CD4-positive, alpha-beta T cell treated with Interferon gamma for 1 hour (primary cell): ENCODE results near the gene NEUROG3.
"Not testable (repeated sequence)": the region's sequence is repeated elsewhere in the genome, so short reads cannot be mapped to it uniquely, and the experiment has no call there.

Experiments used
- DNase-seq: peaks from one replicate; pipeline ENCODE4 v3.0.0-alpha.2; 2020

NEUROG3 gene

DNA sequence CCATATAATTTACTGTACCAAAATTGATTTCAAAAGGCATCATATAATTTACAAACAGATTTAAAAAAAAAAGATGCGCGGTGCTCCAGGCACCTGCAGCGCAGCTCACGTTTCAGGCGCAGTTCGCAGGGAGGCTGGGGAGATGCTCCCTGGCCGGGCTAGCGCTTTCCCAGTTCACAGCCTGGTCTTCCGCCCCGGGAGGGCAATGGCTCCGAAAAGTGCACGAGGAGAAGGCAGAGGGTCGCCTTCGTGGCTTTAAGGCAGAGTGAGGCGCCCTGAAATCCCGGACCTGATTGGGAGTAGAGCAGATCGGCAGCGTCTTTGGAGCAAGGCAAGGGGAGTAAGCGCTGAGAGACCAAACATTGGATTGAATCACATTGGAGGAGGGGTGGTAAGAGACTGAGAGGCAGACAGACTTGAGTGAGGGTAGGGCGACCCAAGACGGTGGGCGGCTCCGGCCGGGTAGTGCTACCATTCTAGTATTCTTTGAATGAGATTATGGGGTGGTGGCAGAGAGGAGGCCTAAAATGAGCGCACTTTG lies 1.5 kb downstream of the NEUROG3 start:
- DNase-seq, result no peak

DNA sequence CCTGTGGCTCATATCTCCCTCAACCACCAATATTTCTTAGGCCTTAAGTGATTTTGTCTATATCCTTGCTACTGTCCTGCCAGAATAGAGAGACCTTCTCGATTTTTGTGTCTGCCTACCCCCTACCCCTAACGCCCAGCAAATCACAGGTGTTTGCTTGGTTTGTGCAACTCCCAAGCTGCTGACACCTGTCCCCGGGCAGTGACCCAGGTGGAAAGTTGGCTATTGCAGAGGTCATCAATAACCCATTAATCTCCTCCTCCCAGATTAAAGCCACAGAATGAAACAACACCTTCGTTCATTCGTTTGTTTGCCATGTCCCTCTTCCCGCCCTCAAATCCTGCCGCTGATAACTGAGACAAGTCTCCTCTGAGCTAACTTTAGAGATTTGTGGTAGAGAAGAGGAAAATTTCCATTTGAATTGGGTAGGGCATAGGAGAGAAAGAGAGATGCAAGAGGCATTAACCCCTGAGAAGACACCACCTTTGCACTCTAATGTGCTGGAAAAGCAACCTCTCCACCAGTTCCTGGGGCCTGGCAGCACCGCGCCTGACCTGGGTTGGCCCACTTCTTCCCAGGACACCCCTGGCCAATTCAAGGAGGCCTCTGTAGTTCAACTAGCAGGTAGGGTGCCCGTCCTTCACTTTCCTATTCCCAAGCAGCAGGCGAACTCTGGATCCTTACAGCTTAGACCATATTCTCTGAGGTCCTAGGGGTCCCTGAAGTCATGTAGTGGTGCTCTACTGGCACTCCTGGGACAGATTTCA lies 3.0 kb downstream of the NEUROG3 start:
- DNase-seq, result no peak

DNA sequence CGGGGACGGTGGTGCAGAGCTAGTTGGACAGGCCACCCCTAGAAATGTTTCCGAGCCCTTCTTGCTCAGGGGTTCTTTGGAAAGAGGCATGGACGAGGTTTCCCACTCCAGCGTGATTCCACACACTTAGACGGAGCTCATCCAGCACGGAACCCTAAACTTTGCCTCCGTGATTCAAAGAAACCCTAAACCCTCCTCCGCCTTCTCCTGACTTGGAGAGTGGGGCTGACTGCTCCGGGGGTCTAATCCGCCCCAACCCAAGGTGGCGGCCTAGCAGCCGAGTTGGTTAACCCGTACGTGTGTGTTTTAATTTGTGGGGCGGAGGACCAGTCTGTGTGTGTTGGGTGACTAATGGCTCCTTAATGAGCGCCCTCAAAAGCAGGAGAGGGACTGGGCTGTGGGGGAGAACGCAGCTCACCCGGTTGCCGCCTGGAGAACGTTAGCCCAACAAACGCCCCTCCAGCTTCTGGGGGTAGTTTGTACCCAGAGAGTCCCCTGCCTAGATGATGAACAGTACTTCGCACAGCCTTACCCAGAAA lies 3.8 kb downstream of the NEUROG3 start:
- no peak for DNase-seq

DNA sequence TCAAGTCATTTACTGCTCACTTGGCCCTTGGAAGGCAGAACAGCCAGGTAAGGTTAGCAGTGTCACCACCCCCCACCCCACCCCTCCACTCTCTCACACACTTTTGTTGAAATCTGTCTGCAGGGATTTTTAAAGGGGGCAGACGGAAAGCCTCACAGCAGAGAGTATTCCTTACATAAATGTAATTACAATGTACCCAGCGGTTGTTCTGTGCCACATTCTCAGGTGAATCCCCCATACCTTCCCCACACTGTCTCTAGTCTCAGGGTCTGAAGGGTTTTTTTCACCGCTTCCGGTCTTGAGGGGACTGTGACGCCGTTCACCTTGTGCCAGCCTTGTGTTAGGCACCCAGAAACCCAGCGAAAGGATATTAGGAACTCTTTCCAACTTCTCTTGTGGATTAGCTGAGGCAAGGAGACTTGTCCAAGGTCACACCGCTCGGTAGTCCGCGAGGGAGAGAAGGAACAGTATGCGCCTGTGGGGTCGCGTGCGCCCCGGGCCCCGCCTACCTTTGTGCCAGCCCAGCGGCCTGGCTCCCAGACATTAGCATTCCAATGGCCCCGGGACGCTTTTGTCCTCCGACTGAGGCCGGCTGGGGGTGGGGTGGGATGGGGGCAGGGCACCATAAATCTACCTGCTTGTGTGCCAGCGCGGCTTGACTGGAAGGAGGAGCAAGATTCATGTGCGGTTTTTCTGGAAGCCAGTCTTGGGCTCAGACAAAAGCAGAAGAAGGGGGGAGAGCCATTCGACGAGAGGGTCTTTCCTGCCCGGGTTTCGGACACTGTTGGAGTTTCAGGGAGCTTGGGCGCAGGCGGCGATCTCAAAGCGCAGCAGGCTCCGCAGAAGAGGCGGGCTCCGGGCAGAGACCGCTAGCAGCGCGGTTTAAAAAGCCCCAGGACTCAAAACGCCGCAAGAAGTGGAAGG lies 4.5 kb downstream of the NEUROG3 start:
- DNase-seq, result no peak

DNA sequence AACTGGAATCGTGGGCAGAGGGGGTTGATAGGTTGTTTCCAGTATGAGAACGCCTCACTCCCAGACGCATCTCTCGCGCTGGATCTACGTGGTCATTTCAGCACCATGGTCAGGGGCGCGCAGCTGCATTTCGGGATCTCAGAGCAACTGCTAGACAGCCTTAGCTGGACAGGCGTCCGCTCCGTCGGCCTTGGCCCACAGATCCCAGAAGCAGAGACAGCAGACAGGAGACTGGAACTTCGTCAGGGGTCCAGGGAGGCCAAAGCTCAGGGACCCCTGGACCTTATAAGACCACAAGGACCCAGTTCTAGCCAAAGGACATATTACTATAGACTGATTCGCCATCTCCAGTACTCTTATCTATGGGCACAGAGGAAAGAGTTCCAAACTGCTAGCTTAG lies 5.3 kb downstream of the NEUROG3 start:
- DNase-seq, result no peak

DNA sequence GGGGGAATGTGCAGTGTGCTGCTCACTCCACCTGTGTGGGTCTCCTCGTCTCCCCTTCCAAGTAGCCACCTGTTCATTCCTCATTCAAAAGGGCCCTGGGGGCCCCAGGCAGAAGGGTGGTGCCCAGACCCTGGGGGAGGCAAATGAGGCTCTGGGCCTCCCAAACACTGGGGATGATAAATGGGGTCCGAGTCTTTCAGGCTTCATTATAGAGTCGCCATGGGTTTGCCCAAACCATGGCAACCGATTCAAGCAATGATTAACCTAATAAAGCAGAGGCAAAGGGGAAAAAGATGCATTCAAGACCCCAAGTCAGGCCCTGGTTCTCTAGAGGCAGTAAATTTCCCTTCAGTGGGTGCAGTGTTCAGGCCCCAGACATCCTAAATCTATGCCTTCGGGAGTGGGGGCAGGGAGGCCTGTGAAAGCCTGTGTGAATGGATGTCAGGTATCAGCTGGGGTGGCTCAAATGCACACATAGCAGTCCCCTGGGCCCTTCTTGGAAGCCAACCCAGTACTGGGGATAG lies 10.4 kb downstream of the NEUROG3 start:
- no peak for DNase-seq

DNA sequence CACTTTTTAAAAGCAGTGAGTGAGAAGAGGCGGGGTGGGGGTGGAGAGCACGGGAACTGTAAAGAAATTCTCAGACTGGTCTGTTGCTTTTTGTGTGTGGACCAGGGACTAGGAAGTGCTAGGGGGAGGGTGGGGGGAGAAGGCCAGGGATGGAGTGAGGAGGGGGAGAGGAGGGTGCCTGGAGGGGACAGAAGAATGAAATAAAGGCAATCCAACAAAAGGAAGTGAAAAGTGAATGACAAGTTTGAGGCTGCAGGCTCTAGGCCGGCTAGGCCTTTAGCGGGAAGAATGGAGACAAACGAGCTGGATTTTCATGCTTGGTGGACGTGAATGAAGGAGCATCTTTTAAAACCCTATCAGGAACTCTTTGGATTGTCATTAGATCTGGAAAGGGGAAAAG lies 13.7 kb downstream of the NEUROG3 start:
- DNase-seq, result no peak

DNA sequence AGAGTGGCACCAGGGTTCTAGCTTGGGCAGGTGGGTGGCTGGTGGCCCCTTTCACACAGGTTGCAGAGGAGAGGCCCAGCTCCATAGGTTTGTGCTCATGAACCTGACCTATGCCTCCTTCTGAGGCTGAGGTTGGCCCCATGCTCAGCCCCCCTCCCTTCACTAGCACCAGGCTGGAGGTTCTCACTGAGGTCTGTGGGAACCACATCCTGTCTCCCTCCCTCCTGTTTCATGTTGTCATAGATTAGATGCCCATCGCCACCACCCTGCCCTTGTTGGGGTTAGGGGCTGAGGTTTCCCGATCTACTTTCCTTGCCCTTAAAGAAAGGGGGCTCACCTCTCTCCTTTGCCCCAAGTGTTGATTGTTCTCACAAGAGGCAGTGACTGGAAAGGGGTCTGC lies 14.7 kb downstream of the NEUROG3 start:
- DNase-seq, result no peak

DNA sequence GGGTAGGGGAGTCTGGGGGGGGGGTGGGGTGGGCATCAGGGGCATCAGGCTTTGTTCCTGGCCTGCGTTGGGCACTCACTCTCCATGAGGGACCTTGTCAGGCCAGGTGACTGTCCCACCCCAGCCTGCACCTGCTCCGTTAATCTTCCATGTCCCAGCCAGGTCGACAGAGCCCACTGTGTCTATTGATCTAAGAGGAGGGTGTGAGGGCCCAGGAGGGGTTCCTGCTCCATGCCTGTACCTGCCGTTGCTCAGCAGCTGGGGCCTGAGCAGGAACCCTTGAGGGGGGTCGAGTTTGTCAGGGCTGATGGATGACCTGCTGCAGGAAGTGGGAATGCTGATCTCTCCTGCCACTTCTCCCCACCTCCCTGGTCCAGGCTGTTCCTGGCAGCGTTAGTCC lies 18.6 kb downstream of the NEUROG3 start:
- no peak for DNase-seq

DNA sequence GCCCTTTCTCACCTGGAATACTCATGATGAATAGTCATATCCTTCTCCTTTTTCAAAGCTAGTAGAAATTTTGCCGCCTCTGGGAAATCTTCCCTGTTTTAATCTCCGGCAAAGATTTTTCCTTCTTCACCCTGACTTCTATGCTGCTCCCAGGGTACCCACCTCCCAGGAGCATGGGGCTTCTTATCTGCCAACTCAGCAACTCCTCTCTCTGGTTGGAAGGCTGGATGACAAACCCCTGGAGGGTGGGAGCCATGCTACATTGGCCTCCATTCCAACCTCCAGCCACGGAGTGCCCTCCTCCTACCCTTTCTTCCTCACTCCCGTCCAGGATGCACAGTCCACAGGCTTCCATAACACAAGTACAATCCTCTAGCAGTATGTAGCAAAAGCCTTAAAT lies 19.9 kb downstream of the NEUROG3 start:
- no peak for DNase-seq

DNA sequence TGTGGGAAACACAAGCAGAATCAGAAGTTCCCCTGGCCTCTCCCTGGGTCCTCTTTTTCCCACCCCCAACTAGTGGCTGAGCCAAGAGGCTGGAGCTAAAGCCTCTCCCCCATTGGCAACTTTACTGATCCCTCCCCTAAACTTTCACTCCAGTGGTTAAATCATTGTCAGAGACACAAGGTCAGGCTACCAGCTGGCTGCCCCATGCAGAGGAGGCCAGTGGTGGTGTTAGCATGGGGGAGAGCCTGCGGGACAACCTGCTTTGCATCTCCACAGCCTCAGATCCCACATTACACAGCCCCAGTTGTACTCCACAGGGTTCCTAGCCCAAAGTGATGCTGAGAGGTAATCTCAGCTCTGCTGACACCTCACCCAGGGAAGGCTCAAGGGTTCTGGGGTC lies 21.0 kb downstream of the NEUROG3 start:
- DNase-seq, result no peak

DNA sequence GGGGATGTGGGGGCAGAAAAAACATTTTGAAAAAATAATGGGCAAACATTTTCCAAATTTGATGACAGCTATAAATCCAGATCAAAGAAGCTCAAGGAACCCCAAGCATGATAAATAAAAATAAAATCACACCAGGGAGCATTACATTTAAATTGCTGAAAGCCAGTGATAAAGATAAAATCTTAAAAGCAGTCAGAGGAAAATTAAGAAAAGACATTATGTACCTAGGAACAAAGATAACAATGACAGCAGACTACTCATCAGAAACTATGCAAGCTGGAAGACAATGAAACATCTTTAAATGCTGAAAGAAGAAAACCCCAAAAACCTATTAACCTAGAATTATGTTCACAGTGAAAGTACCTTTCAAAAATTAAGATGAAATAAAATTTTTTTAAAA lies 23.3 kb downstream of the NEUROG3 start:
- no peak for DNase-seq

DNA sequence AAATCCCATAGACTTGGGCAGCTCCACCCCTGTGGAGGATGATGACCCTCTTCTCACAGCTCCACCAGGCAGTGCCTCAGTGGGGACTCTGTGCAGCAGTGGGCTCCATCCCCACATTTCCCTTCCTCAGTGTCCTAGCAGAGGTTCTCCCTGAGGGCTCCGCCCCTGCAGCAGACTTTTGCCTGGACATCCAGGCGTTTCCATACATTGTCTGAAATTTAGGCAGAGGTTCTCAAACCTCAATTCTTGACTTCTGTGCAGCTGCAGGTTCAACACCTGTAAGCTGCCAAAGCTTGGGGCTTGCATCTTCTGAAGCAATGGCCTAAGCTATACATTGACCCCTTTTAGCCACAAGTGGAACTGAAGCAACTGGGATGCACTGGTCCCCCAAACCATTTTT lies 31.8 kb downstream of the NEUROG3 start:
- DNase-seq, result no peak

DNA sequence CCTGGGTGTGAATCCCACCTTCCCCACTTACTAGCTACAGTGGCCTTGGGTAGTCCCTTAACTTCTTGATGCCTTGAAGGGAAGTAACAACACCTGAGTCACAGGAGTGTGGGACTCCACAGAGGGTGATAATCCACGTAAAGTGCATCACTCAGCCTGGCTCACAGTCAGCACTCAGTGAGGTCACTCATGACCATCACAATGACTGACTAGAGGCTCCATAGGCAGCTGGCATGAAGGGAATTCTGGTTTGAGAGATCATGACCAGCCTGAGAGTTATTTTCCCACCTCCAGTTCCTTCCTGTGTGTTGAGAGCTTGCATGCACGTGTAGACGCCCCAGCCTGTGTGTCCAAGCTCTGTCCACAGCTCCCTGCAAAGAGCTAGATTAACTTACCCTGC lies 34.8 kb downstream of the NEUROG3 start:
- no peak for DNase-seq

DNA sequence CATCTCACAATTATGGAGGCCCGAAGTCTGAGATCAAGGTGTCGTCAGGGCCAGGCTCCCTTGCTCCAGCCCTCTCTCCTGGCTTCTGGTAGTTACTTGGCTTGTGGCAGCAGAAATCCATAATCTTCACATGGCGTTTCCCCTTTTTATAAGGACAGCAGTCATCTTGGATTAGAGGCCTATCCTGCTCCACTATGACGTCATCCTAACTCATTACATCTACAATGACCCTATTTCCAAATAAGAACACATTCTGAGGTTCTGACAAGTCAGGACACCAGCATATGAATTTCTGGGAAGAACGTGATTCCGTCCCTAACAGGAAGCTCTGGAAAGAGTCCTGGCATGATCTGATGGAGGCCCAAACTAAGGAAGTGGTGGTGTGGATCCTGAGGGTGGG lies 35.8 kb downstream of the NEUROG3 start:
- DNase-seq, result no peak

DNA sequence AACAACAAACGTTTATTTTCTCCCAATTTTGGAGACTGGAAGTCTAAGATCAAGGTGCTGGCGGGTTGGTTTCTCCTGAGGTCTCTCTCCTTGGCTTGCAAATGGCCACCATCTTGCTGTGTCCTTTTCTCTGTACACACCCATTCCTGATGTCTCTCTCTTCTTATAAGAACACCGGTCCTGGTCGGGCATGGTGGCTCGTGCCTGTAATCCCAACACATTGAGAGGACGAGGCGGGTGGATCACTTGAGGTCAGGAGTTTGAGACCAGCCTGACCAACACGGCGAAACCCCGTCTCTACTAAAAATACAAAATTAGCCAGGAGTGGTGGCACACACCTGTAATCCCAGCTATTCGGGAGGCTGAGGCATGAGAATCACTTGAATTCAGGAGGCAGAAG lies 36.7 kb downstream of the NEUROG3 start:
- DNase-seq, result not testable (repeated sequence)

DNA sequence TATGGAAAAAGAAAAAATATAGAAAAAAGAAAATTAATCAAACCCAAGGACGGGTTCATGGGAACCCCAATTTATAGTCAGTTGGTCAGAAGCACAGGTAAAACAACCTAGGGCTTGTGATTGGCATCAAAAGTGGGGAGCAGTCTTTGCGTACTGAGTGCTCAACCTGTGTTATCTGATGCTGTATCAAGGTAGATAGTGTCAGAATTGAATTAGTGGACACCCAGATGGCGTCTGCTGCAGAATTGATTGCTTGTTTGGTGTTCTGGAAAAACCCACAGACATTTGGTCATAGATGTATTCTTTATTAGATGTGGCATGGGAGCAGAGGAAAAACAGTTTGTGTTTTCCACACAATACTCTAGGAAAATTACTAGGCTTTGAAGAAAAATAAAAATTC lies 39.6 kb downstream of the NEUROG3 start:
- no peak for DNase-seq

DNA sequence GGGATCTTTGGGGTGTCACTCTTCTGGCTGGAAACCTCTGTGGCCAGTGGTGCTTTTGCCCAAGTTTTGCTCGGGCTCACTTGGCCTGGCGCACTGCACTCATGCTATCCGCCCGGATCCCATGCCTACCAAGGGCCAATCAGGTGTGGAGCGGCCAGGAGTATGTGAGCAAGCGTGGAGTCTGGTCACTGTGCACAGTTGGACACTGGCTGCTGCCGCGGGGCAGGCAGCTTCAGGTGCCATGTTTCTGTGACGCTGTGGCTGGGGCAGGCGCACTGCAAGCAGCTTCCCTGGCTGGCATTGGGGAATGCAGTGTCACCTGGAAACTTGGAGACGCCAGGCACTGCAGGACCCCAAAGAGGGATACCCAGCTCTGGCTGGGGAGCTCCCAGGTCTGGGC lies 45.3 kb downstream of the NEUROG3 start:
- DNase-seq, result no peak
